HepG2 (cell line): ENCODE results near the gene MBTD1. TPM values are rescaled to one million over a fixed set of nuclear protein-coding genes. Genes with fewer than 3 reads are reported as not detected.

Source experiments
- FOXC1 ChIP-seq: sonication (generic); formaldehyde crosslinking; IDR thresholded peaks from 2 replicates; pipeline ENCODE4 v1.8.0; 2022; ENCODE audit warnings: mild to moderate bottlenecking, missing genetic modification reagents, borderline replicate concordance
- ISL2 ChIP-seq: sonication (generic); formaldehyde crosslinking; IDR thresholded peaks from 2 replicates; pipeline ENCODE4 v1.5.0; 2020; ENCODE audit warnings: missing genetic modification reagents
- NR2C2 ChIP-seq: sonication (generic); formaldehyde crosslinking; IDR thresholded peaks from 2 replicates; pipeline ENCODE4 v1.4.0; 2020; ENCODE audit warnings: missing genetic modification reagents, mild to moderate bottlenecking, moderate library complexity, borderline replicate concordance
- SALL1 ChIP-seq: sonication (generic); formaldehyde crosslinking; IDR thresholded peaks from 2 replicates; pipeline ENCODE4 v1.8.0; 2022; ENCODE audit warnings: mild to moderate bottlenecking, missing genetic modification reagents
- TEAD2 ChIP-seq: sonication (generic); formaldehyde crosslinking; IDR thresholded peaks from 2 replicates; pipeline ENCODE4 v1.9.0; 2021; ENCODE audit warnings: missing genetic modification reagents
- TGIF2 ChIP-seq: IDR thresholded peaks from 2 replicates; pipeline ENCODE4 v1.6.1; 2016; ENCODE audit warnings: control low read depth, missing compliant biosample characterization
- TOPORS ChIP-seq: sonication (generic); formaldehyde crosslinking; IDR thresholded peaks from 2 replicates; pipeline ENCODE4 v1.8.0; 2023; ENCODE audit warnings: mild to moderate bottlenecking, missing genetic modification reagents
- ZNF30 ChIP-seq: sonication (generic); formaldehyde crosslinking; IDR thresholded peaks from 2 replicates; pipeline ENCODE4 v1.5.0; 2020; ENCODE audit warnings: mild to moderate bottlenecking, missing genetic modification reagents
- ZNF383 ChIP-seq: sonication (generic); formaldehyde crosslinking; IDR thresholded peaks from 2 replicates; pipeline ENCODE4 v1.4.0; 2020; ENCODE audit warnings: missing genetic modification reagents, mild to moderate bottlenecking, borderline replicate concordance
- ZNF674 ChIP-seq: sonication (generic); formaldehyde crosslinking; IDR thresholded peaks from 2 replicates; pipeline ENCODE4 v1.5.0; 2020; ENCODE audit warnings: low read depth, mild to moderate bottlenecking, missing genetic modification reagents
- ZNF746 ChIP-seq: sonication (generic); formaldehyde crosslinking; IDR thresholded peaks from 2 replicates; pipeline ENCODE4 v1.8.0; 2022; ENCODE audit warnings: mild to moderate bottlenecking, missing genetic modification reagents
- ZNF788 ChIP-seq: sonication (generic); formaldehyde crosslinking; IDR thresholded peaks from 2 replicates; pipeline ENCODE4 v1.5.0; 2020; ENCODE audit warnings: mild to moderate bottlenecking, missing genetic modification reagents, borderline replicate concordance
- ZNF790 ChIP-seq: sonication (generic); formaldehyde crosslinking; IDR thresholded peaks from 2 replicates; pipeline ENCODE4 v1.8.0; 2022; ENCODE audit warnings: missing genetic modification reagents, mild to moderate bottlenecking, borderline replicate concordance
- polyA plus RNA-seq, 8 experiments: library from polyadenylated mRNA; depleted of rRNA in 3 of 8; stranded (reverse) in 7 of 8; unstranded in 1 of 8; fragments of >200 nt; fragmentation: Illumina TruSeq in 4 of 8; extraction: Trizol in 4 of 8; gene quantifications; 2 replicates each; pipeline versions ENCODE4 v1.2.1 to v1.2.3, GENCODE V29; 2011 to 2016; ENCODE audit warnings: low read depth in 4 of 8, missing spikeins in 1 of 8, mixed read lengths in 1 of 8; ENCODE audit not compliant: insufficient read depth in 1 of 8
- total RNA-seq, 5 experiments: library from RNA; depleted of rRNA; stranded (reverse); fragments of >200 nt; fragmentation: Illumina TruSeq; extraction: Trizol; gene quantifications; 2 replicates each; pipeline ENCODE4 v1.2.3, GENCODE V29; 2016; ENCODE audit warnings: low read depth in 1 of 5
- TF ChIP-seq, protein P1 (sequence below): sonication (generic); formaldehyde crosslinking; IDR thresholded peaks from 2 replicates; pipeline ENCODE4 v1.5.1; 2020; ENCODE audit warnings: mild to moderate bottlenecking, missing genetic modification reagents, moderate library complexity
- TF ChIP-seq, protein P2 (sequence below): sonication (generic); formaldehyde crosslinking; IDR thresholded peaks from 2 replicates; pipeline ENCODE4 v1.5.0; 2020; ENCODE audit warnings: mild to moderate bottlenecking, missing genetic modification reagents
- TF ChIP-seq, protein P3 (sequence below): sonication (generic); formaldehyde crosslinking; IDR thresholded peaks from 2 replicates; pipeline ENCODE4 v1.9.0; 2021; ENCODE audit warnings: missing genetic modification reagents, mild to moderate bottlenecking, borderline replicate concordance
- TF ChIP-seq, protein P4 (sequence below): sonication (generic); formaldehyde crosslinking; IDR thresholded peaks from 2 replicates; pipeline ENCODE4 v1.8.0; 2022; ENCODE audit warnings: missing genetic modification reagents, mild to moderate bottlenecking, borderline replicate concordance
- TF ChIP-seq, protein P5 (sequence below): IDR thresholded peaks from 2 replicates; pipeline ENCODE4 v1.6.1; 2016; ENCODE audit warnings: missing compliant biosample characterization, missing genetic modification reagents, borderline replicate concordance

Gene MBTD1
- total and polyA plus RNA-seq, 2 of the 13 experiments (the other 11 are each of a cell fraction or from before 2014, with no cell fraction given) = 20.9 TPM

DNA sequence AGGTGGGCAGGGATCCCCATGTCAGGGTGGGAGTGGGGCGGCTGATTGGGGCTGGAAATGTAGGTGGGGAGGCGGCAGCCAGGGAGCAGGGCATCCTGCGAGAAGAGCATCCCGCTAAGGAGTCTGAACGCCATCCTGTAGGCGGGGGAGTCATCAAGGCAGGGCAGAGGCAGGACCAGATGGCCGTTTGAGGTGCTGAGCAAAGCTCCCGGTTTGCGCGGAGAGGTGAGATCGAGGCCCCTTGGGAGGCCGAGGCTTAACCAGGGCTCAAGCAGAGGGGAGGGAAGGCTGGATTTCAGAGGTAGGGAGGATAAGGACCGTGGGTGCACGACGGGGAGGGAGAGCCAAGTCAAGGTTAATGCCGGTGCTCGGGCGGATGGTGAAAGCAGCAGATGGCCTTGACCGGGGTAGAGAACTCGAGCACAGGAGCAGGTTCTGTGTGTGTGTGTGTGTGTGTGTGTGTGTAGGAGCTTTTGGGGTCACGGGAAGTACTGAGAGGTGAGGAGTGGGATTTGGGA is 94.1 kb downstream of the MBTD1 start (continued):
- TF ChIP-seq, protein P1, sequence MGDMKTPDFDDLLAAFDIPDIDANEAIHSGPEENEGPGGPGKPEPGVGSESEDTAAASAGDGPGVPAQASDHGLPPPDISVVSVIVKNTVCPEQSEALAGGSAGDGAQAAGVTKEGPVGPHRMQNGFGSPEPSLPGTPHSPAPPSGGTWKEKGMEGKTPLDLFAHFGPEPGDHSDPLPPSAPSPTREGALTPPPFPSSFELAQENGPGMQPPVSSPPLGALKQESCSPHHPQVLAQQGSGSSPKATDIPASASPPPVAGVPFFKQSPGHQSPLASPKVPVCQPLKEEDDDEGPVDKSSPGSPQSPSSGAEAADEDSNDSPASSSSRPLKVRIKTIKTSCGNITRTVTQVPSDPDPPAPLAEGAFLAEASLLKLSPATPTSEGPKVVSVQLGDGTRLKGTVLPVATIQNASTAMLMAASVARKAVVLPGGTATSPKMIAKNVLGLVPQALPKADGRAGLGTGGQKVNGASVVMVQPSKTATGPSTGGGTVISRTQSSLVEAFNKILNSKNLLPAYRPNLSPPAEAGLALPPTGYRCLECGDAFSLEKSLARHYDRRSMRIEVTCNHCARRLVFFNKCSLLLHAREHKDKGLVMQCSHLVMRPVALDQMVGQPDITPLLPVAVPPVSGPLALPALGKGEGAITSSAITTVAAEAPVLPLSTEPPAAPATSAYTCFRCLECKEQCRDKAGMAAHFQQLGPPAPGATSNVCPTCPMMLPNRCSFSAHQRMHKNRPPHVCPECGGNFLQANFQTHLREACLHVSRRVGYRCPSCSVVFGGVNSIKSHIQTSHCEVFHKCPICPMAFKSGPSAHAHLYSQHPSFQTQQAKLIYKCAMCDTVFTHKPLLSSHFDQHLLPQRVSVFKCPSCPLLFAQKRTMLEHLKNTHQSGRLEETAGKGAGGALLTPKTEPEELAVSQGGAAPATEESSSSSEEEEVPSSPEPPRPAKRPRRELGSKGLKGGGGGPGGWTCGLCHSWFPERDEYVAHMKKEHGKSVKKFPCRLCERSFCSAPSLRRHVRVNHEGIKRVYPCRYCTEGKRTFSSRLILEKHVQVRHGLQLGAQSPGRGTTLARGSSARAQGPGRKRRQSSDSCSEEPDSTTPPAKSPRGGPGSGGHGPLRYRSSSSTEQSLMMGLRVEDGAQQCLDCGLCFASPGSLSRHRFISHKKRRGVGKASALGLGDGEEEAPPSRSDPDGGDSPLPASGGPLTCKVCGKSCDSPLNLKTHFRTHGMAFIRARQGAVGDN (CRISPR knock-in tag) = peak; percentile 70
- TF ChIP-seq ISL2 (CRISPR knock-in tag) (no peak), ZNF674 (CRISPR knock-in tag) (no peak), FOXC1 (CRISPR knock-in tag) (no peak), TOPORS (CRISPR knock-in tag) (no peak), TGIF2 (CRISPR knock-in tag) (no peak), ZNF790 (no peak), ZNF788 (CRISPR knock-in tag) (no peak), ZNF383 (CRISPR knock-in tag) (no peak), ZNF746 (CRISPR knock-in tag) (peak; percentile 35; the same call in 1 of the 2 replicates), ZNF30 (no peak), NR2C2 (CRISPR knock-in tag) (no peak), SALL1 (CRISPR knock-in tag) (peak; percentile 59), TEAD2 (CRISPR knock-in tag) (no peak)
- TF ChIP-seq, protein P2, sequence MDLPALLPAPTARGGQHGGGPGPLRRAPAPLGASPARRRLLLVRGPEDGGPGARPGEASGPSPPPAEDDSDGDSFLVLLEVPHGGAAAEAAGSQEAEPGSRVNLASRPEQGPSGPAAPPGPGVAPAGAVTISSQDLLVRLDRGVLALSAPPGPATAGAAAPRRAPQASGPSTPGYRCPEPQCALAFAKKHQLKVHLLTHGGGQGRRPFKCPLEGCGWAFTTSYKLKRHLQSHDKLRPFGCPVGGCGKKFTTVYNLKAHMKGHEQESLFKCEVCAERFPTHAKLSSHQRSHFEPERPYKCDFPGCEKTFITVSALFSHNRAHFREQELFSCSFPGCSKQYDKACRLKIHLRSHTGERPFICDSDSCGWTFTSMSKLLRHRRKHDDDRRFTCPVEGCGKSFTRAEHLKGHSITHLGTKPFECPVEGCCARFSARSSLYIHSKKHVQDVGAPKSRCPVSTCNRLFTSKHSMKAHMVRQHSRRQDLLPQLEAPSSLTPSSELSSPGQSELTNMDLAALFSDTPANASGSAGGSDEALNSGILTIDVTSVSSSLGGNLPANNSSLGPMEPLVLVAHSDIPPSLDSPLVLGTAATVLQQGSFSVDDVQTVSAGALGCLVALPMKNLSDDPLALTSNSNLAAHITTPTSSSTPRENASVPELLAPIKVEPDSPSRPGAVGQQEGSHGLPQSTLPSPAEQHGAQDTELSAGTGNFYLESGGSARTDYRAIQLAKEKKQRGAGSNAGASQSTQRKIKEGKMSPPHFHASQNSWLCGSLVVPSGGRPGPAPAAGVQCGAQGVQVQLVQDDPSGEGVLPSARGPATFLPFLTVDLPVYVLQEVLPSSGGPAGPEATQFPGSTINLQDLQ (CRISPR knock-in tag) = 0 out of 2 replicates have a peak, but pooled peaks have one; percentile 23
- TF ChIP-seq, protein P3, sequence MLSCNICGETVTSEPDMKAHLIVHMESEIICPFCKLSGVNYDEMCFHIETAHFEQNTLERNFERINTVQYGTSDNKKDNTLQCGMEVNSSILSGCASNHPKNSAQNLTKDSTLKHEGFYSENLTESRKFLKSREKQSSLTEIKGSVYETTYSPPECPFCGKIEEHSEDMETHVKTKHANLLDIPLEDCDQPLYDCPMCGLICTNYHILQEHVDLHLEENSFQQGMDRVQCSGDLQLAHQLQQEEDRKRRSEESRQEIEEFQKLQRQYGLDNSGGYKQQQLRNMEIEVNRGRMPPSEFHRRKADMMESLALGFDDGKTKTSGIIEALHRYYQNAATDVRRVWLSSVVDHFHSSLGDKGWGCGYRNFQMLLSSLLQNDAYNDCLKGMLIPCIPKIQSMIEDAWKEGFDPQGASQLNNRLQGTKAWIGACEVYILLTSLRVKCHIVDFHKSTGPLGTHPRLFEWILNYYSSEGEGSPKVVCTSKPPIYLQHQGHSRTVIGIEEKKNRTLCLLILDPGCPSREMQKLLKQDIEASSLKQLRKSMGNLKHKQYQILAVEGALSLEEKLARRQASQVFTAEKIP = no peak
- TF ChIP-seq, protein P4, sequence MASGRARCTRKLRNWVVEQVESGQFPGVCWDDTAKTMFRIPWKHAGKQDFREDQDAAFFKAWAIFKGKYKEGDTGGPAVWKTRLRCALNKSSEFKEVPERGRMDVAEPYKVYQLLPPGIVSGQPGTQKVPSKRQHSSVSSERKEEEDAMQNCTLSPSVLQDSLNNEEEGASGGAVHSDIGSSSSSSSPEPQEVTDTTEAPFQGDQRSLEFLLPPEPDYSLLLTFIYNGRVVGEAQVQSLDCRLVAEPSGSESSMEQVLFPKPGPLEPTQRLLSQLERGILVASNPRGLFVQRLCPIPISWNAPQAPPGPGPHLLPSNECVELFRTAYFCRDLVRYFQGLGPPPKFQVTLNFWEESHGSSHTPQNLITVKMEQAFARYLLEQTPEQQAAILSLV (CRISPR knock-in tag) = no peak
- TF ChIP-seq, protein P5, sequence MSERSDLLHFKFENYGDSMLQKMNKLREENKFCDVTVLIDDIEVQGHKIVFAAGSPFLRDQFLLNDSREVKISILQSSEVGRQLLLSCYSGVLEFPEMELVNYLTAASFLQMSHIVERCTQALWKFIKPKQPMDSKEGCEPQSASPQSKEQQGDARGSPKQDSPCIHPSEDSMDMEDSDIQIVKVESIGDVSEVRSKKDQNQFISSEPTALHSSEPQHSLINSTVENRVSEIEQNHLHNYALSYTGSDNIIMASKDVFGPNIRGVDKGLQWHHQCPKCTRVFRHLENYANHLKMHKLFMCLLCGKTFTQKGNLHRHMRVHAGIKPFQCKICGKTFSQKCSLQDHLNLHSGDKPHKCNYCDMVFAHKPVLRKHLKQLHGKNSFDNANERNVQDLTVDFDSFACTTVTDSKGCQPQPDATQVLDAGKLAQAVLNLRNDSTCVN (CRISPR knock-in tag) = 0 out of 2 replicates have a peak, but pooled peaks have one; percentile 31
